HEK293 (cell line): ENCODE data around the gene TPM3.
"Not testable (repeated sequence)": the region's sequence is repeated elsewhere in the genome, so short reads cannot be mapped to it uniquely, and the experiment has no call there.

Source experiments
- ZNF274 ChIP-seq, 2 experiments: fragments of 200-500 bp in 1 of 2; fragments of 450-650 bp in 1 of 2; sonication (Bioruptor generic) in 1 of 2; formaldehyde crosslinking in 1 of 2; IDR thresholded peaks; 2 replicates each; pipeline versions ENCODE4 v1.5.1 to v1.6.1; 2014 to 2016; ENCODE audit warnings: borderline replicate concordance in 1 of 2, inconsistent platforms in 1 of 2, low read length in 1 of 2, missing biosample characterization in 1 of 2, missing genetic modification characterization in 1 of 2
- ZNF777 ChIP-seq: fragments of 450-650 bp; formaldehyde crosslinking; IDR thresholded peaks from 2 replicates; pipeline ENCODE4 v1.5.1; 2017; ENCODE audit warnings: missing biosample characterization, missing genetic modification characterization, borderline replicate concordance
- ZNF785 ChIP-seq: fragments of 450-650 bp; formaldehyde crosslinking; IDR thresholded peaks from 2 replicates; pipeline ENCODE4 v1.5.1; 2016; ENCODE audit warnings: missing biosample characterization, missing genetic modification characterization
- TF ChIP-seq, protein P1 (sequence below): fragments of 450-650 bp; formaldehyde crosslinking; IDR thresholded peaks from 2 replicates; pipeline ENCODE4 v1.5.1; 2016; ENCODE audit warnings: missing biosample characterization, missing genetic modification characterization
- TF ChIP-seq, protein P2 (sequence below): fragments of 450-650 bp; formaldehyde crosslinking; IDR thresholded peaks from 2 replicates; pipeline ENCODE4 v1.5.1; 2016; ENCODE audit warnings: missing biosample characterization, missing genetic modification characterization

DNA sequence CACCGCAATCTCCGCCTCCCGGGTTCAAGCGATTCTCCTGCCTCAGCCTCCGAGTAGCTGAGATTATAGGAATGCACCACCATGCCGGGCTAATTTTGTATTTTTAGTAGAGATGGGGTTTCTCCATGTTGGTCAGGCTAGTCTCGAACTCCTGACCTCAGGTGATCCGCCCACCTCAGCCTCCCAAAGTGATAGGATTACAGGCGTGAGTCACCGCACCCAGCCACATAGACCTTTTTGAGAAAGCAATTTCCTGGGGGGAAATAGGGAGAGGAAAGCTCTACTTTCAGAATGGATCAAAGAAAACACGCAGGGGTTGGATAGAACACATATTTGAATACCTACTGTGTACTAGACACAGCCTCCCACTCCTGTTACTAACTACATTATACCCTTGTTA lies 13.9 kb upstream of the TPM3 start:
- TF ChIP-seq ZNF274 (IDR thresholded peaks at IDR 0.05; ENCODE audit: low read length); ZNF274 (tag by site-specific recombination; IDR thresholded peaks at IDR 0.05; ENCODE audit: borderline replicate concordance); ZNF777 (tag by site-specific recombination); ZNF785 (tag by site-specific recombination): not testable (repeated sequence)
- TF ChIP-seq, protein P1, sequence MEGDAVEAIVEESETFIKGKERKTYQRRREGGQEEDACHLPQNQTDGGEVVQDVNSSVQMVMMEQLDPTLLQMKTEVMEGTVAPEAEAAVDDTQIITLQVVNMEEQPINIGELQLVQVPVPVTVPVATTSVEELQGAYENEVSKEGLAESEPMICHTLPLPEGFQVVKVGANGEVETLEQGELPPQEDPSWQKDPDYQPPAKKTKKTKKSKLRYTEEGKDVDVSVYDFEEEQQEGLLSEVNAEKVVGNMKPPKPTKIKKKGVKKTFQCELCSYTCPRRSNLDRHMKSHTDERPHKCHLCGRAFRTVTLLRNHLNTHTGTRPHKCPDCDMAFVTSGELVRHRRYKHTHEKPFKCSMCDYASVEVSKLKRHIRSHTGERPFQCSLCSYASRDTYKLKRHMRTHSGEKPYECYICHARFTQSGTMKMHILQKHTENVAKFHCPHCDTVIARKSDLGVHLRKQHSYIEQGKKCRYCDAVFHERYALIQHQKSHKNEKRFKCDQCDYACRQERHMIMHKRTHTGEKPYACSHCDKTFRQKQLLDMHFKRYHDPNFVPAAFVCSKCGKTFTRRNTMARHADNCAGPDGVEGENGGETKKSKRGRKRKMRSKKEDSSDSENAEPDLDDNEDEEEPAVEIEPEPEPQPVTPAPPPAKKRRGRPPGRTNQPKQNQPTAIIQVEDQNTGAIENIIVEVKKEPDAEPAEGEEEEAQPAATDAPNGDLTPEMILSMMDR = not testable (repeated sequence)
- TF ChIP-seq, protein P2, sequence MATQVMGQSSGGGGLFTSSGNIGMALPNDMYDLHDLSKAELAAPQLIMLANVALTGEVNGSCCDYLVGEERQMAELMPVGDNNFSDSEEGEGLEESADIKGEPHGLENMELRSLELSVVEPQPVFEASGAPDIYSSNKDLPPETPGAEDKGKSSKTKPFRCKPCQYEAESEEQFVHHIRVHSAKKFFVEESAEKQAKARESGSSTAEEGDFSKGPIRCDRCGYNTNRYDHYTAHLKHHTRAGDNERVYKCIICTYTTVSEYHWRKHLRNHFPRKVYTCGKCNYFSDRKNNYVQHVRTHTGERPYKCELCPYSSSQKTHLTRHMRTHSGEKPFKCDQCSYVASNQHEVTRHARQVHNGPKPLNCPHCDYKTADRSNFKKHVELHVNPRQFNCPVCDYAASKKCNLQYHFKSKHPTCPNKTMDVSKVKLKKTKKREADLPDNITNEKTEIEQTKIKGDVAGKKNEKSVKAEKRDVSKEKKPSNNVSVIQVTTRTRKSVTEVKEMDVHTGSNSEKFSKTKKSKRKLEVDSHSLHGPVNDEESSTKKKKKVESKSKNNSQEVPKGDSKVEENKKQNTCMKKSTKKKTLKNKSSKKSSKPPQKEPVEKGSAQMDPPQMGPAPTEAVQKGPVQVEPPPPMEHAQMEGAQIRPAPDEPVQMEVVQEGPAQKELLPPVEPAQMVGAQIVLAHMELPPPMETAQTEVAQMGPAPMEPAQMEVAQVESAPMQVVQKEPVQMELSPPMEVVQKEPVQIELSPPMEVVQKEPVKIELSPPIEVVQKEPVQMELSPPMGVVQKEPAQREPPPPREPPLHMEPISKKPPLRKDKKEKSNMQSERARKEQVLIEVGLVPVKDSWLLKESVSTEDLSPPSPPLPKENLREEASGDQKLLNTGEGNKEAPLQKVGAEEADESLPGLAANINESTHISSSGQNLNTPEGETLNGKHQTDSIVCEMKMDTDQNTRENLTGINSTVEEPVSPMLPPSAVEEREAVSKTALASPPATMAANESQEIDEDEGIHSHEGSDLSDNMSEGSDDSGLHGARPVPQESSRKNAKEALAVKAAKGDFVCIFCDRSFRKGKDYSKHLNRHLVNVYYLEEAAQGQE (tag by site-specific recombination) = not testable (repeated sequence)
